NCI-H82 treated with DMSO at 0.1 percent for 48 hours (cell line): ENCODE measurements around the gene PRRC2A.

Experiments
- DNase-seq: peaks from one replicate; lab custom pipeline; 2025; ENCODE audit not compliant: unreplicated experiment; lab: John Stamatoyannopoulos, UW

The PRRC2A gene

DNA sequence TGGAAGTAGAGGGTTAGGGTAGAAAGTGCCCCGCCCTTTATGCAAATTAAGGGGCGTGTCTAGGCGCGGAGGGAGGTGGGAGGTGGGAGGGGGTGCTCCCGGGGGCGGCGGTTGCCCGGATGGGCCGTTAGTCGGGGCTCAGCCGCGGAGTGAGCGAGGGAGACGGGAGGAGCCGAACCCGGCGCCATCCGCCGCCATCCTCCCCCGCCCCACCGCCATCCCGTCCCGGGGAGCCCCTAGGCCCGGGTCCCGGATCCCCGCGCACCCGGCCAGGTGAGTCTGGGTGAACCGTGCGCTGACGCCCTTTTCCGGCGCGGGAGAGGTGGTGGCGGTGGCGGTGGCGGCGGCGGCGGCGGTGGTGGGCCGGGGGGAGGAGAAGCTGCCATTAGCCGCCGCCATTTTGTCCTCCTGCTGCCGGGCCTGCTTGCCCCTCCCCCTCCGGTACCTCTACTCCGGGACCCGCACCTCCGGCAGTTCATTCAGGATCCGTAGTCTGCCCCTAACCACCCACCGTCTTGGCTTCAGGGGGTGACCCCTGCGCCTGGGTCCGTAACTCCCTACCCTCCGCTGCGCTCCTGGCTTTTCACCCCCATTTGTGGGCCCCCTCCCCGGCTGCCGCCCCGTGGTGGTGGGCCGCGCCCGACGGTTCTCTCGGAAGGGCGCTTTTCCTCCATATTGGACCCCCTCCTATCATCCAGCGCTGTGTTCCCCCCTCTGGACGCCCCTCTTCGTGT is at the start of gene PRRC2A:
TSS of gene PRRC2A (plus strand) at position 130 of the 734 bp plus-strand sequence. CDS start 2,075 bp downstream, outside the sequence.
- peak; percentile 70 for DNase-seq

DNA sequence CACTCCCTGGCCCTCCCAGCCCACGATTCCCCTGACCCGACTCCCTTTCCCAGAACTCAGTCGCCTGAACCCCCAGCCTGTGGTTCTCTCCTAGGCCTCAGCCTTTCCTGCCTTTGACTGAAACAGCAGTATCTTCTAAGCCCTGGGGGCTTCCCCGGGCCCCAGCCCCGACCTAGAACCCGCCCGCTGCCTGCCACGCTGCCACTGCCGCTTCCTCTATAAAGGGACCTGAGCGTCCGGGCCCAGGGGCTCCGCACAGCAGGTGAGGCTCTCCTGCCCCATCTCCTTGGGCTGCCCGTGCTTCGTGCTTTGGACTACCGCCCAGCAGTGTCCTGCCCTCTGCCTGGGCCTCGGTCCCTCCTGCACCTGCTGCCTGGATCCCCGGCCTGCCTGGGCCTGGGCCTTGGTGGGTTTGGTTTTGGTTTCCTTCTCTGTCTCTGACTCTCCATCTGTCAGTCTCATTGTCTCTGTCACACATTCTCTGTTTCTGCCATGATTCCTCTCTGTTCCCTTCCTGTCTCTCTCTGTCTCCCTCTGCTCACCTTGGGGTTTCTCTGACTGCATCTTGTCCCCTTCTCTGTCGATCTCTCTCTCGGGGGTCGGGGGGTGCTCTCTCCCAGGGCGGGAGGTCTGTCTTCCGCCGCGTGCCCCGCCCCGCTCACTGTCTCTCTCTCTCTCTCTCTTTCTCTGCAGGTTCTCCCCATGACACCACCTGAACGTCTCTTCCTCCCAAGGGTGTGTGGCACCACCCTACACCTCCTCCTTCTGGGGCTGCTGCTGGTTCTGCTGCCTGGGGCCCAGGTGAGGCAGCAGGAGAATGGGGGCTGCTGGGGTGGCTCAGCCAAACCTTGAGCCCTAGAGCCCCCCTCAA is 48.2 kb upstream of the PRRC2A start, which contains the start of gene LTA:
TSS of gene LTA (plus strand) at position 249 of the 871 bp plus-strand sequence. CDS start at position 703, 454 bp downstream.
- DNase-seq: no peak

DNA sequence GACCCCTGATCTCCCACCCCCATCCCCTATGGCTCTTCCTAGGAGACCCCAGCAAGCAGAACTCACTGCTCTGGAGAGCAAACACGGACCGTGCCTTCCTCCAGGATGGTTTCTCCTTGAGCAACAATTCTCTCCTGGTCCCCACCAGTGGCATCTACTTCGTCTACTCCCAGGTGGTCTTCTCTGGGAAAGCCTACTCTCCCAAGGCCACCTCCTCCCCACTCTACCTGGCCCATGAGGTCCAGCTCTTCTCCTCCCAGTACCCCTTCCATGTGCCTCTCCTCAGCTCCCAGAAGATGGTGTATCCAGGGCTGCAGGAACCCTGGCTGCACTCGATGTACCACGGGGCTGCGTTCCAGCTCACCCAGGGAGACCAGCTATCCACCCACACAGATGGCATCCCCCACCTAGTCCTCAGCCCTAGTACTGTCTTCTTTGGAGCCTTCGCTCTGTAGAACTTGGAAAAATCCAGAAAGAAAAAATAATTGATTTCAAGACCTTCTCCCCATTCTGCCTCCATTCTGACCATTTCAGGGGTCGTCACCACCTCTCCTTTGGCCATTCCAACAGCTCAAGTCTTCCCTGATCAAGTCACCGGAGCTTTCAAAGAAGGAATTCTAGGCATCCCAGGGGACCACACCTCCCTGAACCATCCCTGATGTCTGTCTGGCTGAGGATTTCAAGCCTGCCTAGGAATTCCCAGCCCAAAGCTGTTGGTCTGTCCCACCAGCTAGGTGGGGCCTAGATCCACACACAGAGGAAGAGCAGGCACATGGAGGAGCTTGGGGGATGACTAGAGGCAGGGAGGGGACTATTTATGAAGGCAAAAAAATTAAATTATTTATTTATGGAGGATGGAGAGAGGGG is 47.0 kb upstream of the PRRC2A start:
- no peak for DNase-seq

DNA sequence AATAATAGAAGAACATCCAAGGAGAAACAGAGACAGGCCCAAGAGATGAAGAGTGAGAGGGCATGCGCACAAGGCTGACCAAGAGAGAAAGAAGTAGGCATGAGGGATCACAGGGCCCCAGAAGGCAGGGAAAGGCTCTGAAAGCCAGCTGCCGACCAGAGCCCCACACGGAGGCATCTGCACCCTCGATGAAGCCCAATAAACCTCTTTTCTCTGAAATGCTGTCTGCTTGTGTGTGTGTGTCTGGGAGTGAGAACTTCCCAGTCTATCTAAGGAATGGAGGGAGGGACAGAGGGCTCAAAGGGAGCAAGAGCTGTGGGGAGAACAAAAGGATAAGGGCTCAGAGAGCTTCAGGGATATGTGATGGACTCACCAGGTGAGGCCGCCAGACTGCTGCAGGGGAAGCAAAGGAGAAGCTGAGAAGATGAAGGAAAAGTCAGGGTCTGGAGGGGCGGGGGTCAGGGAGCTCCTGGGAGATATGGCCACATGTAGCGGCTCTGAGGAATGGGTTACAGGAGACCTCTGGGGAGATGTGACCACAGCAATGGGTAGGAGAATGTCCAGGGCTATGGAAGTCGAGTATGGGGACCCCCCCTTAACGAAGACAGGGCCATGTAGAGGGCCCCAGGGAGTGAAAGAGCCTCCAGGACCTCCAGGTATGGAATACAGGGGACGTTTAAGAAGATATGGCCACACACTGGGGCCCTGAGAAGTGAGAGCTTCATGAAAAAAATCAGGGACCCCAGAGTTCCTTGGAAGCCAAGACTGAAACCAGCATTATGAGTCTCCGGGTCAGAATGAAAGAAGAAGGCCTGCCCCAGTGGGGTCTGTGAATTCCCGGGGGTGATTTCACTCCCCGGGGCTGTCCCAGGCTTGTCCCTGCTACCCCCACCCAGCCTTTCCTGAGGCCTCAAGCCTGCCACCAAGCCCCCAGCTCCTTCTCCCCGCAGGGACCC is 46.1 kb upstream of the PRRC2A start:
- no peak for DNase-seq

DNA sequence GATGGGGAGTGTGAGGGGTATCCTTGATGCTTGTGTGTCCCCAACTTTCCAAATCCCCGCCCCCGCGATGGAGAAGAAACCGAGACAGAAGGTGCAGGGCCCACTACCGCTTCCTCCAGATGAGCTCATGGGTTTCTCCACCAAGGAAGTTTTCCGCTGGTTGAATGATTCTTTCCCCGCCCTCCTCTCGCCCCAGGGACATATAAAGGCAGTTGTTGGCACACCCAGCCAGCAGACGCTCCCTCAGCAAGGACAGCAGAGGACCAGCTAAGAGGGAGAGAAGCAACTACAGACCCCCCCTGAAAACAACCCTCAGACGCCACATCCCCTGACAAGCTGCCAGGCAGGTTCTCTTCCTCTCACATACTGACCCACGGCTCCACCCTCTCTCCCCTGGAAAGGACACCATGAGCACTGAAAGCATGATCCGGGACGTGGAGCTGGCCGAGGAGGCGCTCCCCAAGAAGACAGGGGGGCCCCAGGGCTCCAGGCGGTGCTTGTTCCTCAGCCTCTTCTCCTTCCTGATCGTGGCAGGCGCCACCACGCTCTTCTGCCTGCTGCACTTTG is 45.1 kb upstream of the PRRC2A start, which contains the start of gene TNF:
TSS of gene TNF (plus strand) at position 231 of the 567 bp plus-strand sequence. CDS start at position 408, 177 bp downstream.
- DNase-seq: no peak

DNA sequence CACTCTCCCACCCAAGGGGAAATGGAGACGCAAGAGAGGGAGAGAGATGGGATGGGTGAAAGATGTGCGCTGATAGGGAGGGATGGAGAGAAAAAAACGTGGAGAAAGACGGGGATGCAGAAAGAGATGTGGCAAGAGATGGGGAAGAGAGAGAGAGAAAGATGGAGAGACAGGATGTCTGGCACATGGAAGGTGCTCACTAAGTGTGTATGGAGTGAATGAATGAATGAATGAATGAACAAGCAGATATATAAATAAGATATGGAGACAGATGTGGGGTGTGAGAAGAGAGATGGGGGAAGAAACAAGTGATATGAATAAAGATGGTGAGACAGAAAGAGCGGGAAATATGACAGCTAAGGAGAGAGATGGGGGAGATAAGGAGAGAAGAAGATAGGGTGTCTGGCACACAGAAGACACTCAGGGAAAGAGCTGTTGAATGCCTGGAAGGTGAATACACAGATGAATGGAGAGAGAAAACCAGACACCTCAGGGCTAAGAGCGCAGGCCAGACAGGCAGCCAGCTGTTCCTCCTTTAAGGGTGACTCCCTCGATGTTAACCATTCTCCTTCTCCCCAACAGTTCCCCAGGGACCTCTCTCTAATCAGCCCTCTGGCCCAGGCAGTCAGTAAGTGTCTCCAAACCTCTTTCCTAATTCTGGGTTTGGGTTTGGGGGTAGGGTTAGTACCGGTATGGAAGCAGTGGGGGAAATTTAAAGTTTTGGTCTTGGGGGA is 44.4 kb upstream of the PRRC2A start:
- DNase-seq: no peak

DNA sequence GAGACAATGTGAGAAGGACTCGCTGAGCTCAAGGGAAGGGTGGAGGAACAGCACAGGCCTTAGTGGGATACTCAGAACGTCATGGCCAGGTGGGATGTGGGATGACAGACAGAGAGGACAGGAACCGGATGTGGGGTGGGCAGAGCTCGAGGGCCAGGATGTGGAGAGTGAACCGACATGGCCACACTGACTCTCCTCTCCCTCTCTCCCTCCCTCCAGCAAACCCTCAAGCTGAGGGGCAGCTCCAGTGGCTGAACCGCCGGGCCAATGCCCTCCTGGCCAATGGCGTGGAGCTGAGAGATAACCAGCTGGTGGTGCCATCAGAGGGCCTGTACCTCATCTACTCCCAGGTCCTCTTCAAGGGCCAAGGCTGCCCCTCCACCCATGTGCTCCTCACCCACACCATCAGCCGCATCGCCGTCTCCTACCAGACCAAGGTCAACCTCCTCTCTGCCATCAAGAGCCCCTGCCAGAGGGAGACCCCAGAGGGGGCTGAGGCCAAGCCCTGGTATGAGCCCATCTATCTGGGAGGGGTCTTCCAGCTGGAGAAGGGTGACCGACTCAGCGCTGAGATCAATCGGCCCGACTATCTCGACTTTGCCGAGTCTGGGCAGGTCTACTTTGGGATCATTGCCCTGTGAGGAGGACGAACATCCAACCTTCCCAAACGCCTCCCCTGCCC is 43.5 kb upstream of the PRRC2A start:
- DNase-seq: no peak

DNA sequence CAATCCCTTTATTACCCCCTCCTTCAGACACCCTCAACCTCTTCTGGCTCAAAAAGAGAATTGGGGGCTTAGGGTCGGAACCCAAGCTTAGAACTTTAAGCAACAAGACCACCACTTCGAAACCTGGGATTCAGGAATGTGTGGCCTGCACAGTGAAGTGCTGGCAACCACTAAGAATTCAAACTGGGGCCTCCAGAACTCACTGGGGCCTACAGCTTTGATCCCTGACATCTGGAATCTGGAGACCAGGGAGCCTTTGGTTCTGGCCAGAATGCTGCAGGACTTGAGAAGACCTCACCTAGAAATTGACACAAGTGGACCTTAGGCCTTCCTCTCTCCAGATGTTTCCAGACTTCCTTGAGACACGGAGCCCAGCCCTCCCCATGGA is 42.9 kb upstream of the PRRC2A start:
- DNase-seq: no peak

DNA sequence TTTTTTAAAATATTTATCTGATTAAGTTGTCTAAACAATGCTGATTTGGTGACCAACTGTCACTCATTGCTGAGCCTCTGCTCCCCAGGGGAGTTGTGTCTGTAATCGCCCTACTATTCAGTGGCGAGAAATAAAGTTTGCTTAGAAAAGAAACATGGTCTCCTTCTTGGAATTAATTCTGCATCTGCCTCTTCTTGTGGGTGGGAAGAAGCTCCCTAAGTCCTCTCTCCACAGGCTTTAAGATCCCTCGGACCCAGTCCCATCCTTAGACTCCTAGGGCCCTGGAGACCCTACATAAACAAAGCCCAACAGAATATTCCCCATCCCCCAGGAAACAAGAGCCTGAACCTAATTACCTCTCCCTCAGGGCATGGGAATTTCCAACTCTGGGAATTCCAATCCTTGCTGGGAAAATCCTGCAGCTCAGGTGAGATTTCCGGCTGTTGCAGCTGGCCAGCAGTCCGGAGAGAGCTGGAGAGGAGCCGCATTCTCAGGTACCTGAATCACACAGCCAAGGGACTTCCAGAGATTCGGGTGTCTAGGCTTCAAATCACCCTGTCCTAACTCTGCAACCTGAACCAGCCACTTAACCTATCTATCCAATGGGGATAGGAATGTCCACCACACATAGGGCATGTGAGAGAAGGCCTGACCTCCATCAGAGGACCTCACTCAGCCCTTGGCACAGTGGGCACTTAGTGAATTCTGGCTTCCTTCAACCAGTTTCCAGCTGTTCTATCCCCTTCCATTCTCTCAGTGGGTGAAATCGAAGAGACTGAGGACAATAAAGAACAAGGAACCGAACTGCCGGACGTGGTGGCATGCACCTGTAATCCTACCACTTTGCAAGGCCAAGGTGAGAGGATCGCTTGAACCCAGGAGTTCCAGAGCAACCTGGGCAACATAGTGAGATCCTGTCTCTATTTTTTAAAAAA is 42.1 kb upstream of the PRRC2A start:
- no peak for DNase-seq

DNA sequence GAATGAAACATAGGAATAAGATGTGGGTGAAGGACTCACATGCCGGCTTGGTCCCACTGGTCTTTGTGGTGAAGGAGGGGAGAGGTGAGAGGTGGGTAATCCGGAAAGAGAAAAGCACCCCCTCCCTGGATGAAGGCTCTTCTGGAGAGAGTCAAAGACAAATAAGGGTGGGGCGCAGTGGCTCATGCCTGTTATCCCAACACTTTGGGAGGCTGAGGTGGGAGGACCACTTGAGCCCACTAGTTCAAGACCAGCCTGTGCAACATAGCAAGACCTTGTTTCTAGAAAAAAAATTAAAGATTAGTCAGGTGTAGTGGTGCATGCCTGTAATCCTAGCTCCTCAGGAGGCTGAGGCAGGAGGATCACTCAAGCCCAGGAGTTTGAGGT is 41.4 kb upstream of the PRRC2A start:
- DNase-seq: no peak

DNA sequence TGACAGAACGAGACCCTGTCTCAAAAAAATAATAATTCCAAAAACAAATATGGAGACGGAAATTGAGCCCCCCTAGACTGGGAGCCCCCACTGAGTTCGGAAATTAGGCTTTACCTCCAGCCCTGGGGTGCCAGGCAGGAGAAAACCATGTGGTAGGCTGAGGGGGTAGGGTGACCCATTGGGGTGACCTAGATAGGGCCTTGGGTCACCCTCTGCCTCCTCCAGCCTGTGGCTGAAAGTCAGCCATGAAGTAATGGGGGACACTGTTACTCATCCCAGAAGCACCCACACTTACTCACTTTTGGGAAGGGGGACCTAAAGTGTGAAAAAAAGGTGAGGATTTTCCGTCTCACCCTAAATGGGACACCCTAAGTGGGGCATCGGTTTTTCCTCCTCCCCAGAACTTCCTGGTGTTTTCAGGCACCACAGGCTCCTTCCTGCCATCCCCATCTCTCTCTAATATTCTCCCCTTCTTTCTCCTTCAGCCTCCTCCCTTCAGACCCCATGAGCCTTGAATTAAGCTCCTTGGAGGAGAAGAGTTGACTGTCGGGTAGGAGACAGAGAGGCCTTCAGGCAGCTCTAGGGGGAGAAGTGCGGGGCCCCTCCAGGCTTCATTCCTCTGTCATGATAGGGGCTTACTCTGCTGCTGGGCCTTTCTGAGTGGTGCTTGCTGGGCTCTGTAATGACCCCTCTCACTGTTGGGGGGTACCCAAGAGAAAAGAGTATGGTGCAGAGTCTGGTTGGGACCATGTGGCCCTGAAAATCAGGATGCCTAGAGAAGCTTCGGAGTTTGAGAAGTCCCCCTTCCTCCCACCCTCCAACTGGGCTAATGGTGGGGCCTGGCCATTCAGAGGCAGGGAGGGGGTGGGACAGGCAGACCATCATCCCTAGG is 40.7 kb upstream of the PRRC2A start:
- DNase-seq: no peak

DNA sequence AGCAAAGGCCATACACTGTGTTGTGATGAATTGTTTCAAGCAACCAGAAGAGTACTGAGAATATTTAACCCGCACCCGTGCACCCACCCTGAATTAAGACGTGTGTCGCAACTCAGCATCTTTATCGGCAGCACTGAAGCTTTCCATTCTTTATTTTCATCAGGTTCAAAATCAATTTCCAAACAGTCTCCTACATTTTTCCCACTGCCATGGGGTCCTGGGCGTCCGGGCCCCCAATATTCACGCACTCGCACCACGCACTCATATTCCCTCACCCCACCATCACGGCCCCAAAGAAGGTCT is 40.1 kb upstream of the PRRC2A start:
- DNase-seq: no peak

DNA sequence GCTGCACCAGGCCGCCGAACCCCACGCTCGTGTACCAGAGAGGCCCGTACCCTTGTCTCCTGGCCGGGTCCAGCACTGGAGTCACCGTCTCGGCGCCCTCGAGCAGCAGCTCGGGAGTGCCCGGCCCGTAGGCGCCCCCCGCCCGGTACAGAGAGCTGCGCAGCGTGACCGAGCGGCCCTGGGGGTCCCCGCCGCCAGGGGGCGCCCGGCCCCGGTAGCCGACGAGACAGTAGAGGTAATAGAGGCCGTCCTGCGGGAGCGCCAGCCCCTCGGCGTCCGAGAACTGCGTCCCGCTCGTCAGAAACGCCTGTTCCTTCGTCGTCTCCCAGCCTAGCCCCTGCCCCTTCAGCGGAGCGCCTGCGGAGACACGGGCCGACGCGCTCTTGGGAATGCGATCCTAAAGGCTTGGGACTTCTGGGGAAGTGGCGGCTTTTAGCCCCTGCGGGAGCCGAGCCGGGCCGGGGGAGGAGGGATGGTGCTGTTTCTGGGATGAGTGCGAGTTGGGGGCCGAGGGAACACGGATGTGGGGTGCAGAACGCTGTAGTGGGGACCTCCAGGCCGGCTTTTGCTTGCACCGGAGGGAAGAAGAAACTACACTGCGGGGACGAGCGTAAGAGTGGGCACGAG is 39.6 kb upstream of the PRRC2A start:
- peak; percentile 70 for DNase-seq

DNA sequence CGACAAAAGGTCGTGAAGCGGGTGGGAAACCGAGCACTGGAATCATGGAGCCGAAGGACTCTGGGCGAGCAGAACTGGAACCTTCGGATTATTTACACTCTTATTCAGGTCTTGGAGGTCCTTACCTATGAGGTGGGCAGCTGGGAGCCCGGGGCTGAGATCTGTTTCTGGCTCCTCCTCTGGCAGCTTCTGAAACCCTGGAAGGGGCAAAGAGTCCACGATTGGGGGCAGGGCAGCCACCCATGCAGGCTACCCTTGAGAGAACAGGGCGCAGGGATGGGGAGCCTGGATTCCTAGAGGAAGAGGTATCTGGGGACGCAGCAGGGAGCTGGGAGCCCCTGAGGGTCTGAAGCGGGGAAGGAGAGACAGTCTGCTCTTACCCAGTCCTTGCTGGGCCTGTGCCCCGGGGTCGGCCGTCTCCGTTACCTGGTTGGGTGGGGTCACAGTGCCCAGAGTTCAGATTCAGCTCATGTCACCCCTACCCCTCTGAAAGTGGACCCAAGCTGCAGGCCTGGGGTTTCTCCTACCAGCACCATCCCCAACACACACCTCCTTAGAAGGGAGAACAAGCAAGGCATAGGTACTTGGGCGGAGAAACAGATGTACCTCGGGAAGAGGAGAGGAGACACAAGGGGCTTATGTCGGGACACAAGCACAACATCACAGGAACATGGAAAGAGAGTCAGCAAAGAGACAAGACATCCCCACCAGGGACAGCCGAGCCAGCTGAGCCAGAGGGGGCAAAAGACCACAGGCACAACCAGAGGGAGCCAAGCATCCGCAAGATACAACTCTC is 38.9 kb upstream of the PRRC2A start:
- no peak for DNase-seq

DNA sequence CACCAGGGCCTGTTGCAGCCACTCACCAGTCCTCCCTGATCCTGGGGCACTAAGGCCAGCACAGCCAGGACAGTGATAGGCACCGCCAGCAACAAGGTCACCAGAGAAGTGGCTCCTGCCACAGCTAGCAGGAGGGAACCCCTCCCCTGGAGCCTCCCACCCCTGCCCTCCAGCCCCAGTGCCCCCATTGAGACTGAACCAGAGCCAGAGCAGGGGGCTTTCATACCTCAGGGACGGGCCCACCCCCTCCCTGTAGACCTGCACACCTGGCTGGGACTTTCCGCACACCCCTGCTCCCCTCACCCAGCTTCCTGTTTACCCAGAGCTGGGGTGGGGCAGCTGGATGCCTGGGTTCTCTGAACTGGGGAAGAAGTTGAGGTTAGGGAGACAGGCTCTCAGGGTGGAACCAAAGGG is 38.3 kb upstream of the PRRC2A start, which contains the start of gene LTB:
TSS of gene LTB (minus strand) at position 195 of the 414 bp plus-strand sequence. CDS start at position 188, 7 bp downstream.
- DNase-seq: no peak
